ENCODE measurements around the gene PPIE.

DNA sequence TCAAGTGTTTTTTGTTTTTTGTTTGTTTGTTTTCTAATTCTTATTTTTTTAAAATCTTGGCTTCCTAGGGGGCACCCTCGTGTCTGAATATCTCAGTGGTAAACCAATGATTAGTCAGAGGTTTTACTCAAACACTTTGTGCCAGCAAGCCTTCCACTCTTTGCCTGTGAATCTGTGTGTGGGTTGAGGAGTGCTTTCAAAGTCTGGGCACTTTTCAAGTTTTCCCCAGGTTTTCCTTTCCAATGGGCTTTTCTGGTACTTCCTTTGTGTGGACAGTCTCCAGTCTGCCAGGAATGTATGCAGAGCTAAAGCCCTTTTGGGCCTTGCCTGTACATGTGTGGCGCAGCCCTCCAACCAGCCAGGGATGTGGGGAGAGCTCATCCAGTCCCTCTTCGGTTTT lies 9.7 kb upstream of the PPIE start:
- TF ChIP-seq, protein P1, sequence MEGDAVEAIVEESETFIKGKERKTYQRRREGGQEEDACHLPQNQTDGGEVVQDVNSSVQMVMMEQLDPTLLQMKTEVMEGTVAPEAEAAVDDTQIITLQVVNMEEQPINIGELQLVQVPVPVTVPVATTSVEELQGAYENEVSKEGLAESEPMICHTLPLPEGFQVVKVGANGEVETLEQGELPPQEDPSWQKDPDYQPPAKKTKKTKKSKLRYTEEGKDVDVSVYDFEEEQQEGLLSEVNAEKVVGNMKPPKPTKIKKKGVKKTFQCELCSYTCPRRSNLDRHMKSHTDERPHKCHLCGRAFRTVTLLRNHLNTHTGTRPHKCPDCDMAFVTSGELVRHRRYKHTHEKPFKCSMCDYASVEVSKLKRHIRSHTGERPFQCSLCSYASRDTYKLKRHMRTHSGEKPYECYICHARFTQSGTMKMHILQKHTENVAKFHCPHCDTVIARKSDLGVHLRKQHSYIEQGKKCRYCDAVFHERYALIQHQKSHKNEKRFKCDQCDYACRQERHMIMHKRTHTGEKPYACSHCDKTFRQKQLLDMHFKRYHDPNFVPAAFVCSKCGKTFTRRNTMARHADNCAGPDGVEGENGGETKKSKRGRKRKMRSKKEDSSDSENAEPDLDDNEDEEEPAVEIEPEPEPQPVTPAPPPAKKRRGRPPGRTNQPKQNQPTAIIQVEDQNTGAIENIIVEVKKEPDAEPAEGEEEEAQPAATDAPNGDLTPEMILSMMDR (IDR thresholded peaks at IDR 0.05) = no peak
- no peak for TF ChIP-seq POLR2A (IDR thresholded peaks at IDR 0.05)

Measured in lower leg skin (tissue), 3 donors.